Transverse colon (tissue), 4 donors: ENCODE data around the gene ATL3. TPM values are rescaled to one million over a fixed set of nuclear protein-coding genes. Genes with fewer than 3 reads are reported as not detected.
"Not testable (repeated sequence)": the region's sequence is repeated elsewhere in the genome, so short reads cannot be mapped to it uniquely, and the experiment has no call there.

ENCODE experiments used
- DNase-seq: peaks from one replicate; pipeline ENCODE4 v3.0.0-alpha.2; 2019
- H3K27ac ChIP-seq, 4 donors: fragments of 200-600 bp; sonication (generic); 2 replicates each; pipeline ENCODE4 v1.5.1; 2016 to 2018; ENCODE audit warnings: inconsistent platforms in 4 of 4
- H3K27me3 ChIP-seq: fragments of 200-600 bp; sonication (generic); 2 replicates; pipeline ENCODE4 v1.5.1; 2017; ENCODE audit warnings: inconsistent platforms
- H3K36me3 ChIP-seq, 4 donors: fragments of 200-600 bp; sonication (generic); 2 replicates each; pipeline ENCODE4 v1.5.1; 2017 to 2019; ENCODE audit warnings: inconsistent platforms in 4 of 4
- H3K4me1 ChIP-seq, 4 donors: fragments of 200-600 bp; sonication (generic); 2 replicates each; pipeline ENCODE4 v1.5.1; 2017 to 2020; ENCODE audit warnings: inconsistent platforms in 4 of 4
- H3K4me3 ChIP-seq, 4 donors: fragments of 200-600 bp; sonication (generic); 1 replicate in 1 of 4; 2 replicates in 3 of 4; pipeline versions ENCODE4 v1.5.1 to v1.6.1; 2017 to 2019; ENCODE audit warnings: inconsistent platforms in 4 of 4
- H3K9me3 ChIP-seq, 2 donors: fragments of 200-600 bp; sonication (generic); 2 replicates each; pipeline ENCODE4 v1.5.1; 2017 to 2019; ENCODE audit warnings: inconsistent platforms in 2 of 2
- CTCF ChIP-seq, 5 experiments: fragments of 200-600 bp in 3 of 5; fragments of 450-650 bp in 2 of 5; sonication (generic) in 3 of 5; IDR thresholded peaks; 1 replicate in 2 of 5; 2 replicates in 3 of 5; pipeline ENCODE4 v1.5.1; 2016 to 2017; ENCODE audit warnings: antibody characterized with exemption in 5 of 5, inconsistent platforms in 3 of 5, mild to moderate bottlenecking in 2 of 5, moderate library complexity in 1 of 5
- EP300 ChIP-seq: sonication (generic); formaldehyde crosslinking; IDR thresholded peaks from one replicate; pipeline ENCODE4 v1.6.1; 2017; ENCODE audit warnings: antibody characterized with exemption, low read depth
- POLR2A ChIP-seq: fragments of 450-650 bp; IDR thresholded peaks from one replicate; pipeline ENCODE4 v1.6.1; 2016; ENCODE audit warnings: antibody characterized with exemption, mild to moderate bottlenecking, moderate library complexity
- POLR2AphosphoS5 ChIP-seq, 3 donors: sonication (generic); formaldehyde crosslinking; IDR thresholded peaks; one replicate each; pipeline ENCODE4 v1.6.1; 2016; ENCODE audit warnings: antibody characterized with exemption in 3 of 3
- WGBS, 2 donors: methylation state at CpG; one replicate each; pipeline ENCODE4 v1.1.5; 2018; ENCODE audit warnings: low coverage in 1 of 2; 5-methylcytosine and 5-hydroxymethylcytosine counted together
- in situ Hi-C, 4 donors: fragments of 200-750 bp; cut with MboI; loops; one replicate each; pipeline versions ENCODE4 v1.15.0 to v1.15.1; 2017; ENCODE audit warnings: low sequenced_read_pairs in 3 of 4, low pct_ligation_motif_present in 1 of 4, low pct_unique_long_range_greater_than_20kb in 1 of 4
- intact Hi-C: fragments of 100-400 bp; cut with DNase I; formaldehyde crosslinking; loops from one replicate; pipeline ENCODE4 v1.15.1; 2023; ENCODE audit warnings: low total_unique reads
- total RNA-seq, 4 donors: library from RNA; depleted of rRNA; stranded (reverse); fragments of >200 nt; gene quantifications; one replicate each; pipeline ENCODE4 v1.1.0, GENCODE V29; 2016

ATL3 gene
- total RNA-seq, 4 donors from 2014 or later, result 18.7 to 60.8 (median 40.0) TPM

DNA sequence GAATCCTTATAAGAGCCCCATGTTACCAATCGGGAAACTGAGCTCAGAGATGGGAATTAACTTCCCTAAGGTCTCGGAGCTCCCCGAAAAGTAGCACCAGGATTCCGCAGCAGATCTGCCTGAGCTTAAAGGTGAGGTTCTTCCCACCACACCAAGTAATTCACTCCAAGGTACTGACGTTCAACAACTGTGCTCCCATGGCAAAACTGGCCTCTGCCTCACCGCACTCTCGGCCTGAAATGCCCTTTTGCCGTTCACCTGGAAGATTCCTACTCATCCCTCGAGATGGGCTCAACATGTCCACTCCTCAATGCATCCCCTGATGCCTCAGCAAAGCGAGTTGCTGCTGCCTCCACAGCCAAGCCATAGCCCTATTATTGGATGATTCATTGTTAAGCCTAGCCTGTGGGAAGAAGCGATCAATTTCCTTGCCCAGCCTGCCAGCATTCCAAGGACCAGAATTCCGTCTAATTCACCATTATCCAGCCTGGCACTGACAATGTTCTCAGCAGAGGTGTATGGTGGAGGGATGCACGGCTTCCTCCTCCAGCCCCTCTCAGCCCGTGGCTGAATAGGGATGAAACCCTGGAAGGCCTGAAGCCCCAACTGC lies 61.1 kb downstream of the ATL3 start:
- intact Hi-C loops (no loop called here), in situ Hi-C loops (no loop called here)
- Histone ChIP-seq H3K27me3 (no peaks in the 10 kb centered on the region), H3K4me3 (no peak overlapping the region), H3K4me1 (peaks cover 14 to 43% (median 21%) of the 10 kb centered on the region in 4 donors), H3K27ac (peak overlapping the region; percentile 16 to 57 (median 46)), H3K9me3 (no peaks in the 10 kb centered on the region), H3K36me3 (no peaks in the 10 kb centered on the region)
- no peak for DNase-seq
- TF ChIP-seq POLR2A (no peak), CTCF (IDR thresholded peaks at IDR 0.05) (no peak), POLR2AphosphoS5 (IDR thresholded peaks at IDR 0.05) (no peak), EP300 (no peak)
- WGBS, 2 donors, result 87% methylated on average over 14 of the region's 14 CpGs; no CpG with 5 or more reads in 1 of the 2 donors

GRCh38 chr11:63609536-63609935 lies 61.6 kb downstream of the ATL3 start:
- Histone ChIP-seq H3K9me3 (no peaks in the 10 kb centered on the region), H3K36me3 (no peaks in the 10 kb centered on the region), H3K4me1 (peaks cover 14 to 42% (median 20%) of the 10 kb centered on the region in 4 donors), H3K27me3 (no peaks in the 10 kb centered on the region), H3K27ac (peak overlapping the region; percentile 15 to 51 (median 29)), H3K4me3 (no peak overlapping the region)
- WGBS, 2 donors, result 49% methylated on average over 4 of the region's 4 CpGs; no CpG with 5 or more reads in 1 of the 2 donors
- intact Hi-C loops (no loop called here), in situ Hi-C loops (no loop called here)
- TF ChIP-seq POLR2AphosphoS5 (IDR thresholded peaks at IDR 0.05) (no peak), CTCF (IDR thresholded peaks at IDR 0.05) (no peak), POLR2A (no peak), EP300 (no peak)
- DNase-seq, result peak; percentile 59

GRCh38 chr11:63608353-63609345 lies 62.5 kb downstream of the ATL3 start:
- Histone ChIP-seq H3K4me1 (peaks cover 10 to 37% (median 17%) of the 10 kb centered on the region in 4 donors), H3K4me3 (no peak overlapping the region), H3K9me3 (no peaks in the 10 kb centered on the region), H3K27ac (peak overlapping the region; percentile 15 to 51 (median 29)), H3K36me3 (no peaks in the 10 kb centered on the region), H3K27me3 (no peaks in the 10 kb centered on the region)
- 50 to 75% methylated on average over 1 to 11 of the region's 11 CpGs for WGBS, 2 donors
- intact Hi-C loops, result no loop called here
- TF ChIP-seq POLR2AphosphoS5 (IDR thresholded peaks at IDR 0.05), result no peak
- TF ChIP-seq POLR2A, result no peak
- no peak for TF ChIP-seq EP300
- TF ChIP-seq CTCF (IDR thresholded peaks at IDR 0.05), result no peak
- no peak for DNase-seq
- in situ Hi-C loops, result no loop called here

DNA sequence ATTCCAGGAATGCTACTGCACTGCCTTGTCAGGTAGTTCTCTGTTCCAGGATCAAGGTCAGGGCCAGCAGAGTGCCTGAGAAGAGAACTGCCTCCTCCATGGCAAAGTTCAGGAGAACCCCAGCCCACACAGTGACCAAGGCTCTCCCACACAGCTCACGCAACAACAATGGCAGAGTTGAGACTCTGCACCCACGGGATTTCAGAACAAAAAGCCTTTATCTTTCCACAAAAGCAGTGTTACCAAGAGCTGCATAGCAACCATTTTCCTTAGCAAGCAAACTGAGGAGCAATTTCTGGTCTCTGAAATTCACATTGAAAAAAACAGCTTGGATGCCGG lies 68.0 kb downstream of the ATL3 start:
- no peaks in the 10 kb centered on the region for H3K36me3 ChIP-seq
- intact Hi-C loops (no loop called here), in situ Hi-C loops (no loop called here)
- H3K27me3 ChIP-seq, result no peaks in the 10 kb centered on the region
- TF ChIP-seq POLR2AphosphoS5 (IDR thresholded peaks at IDR 0.05) (no peak), POLR2A (no peak), EP300 (no peak), CTCF (IDR thresholded peaks at IDR 0.05) (no peak)
- H3K27ac ChIP-seq, result peak overlapping the region in 2 of 4 donors; percentile 13 to 37
- peaks cover 0 to 5% (median 2%) of the 10 kb centered on the region in 4 donors for H3K4me1 ChIP-seq
- DNase-seq, result no peak
- 64 to 80% methylated on average over 1 to 3 of the region's 3 CpGs for WGBS, 2 donors
- H3K4me3 ChIP-seq, result no peak overlapping the region
- no peaks in the 10 kb centered on the region for H3K9me3 ChIP-seq

- H3K4me3 ChIP-seq, H3K9me3 ChIP-seq, intact Hi-C loops, H3K27me3 ChIP-seq, in situ Hi-C loops, DNase-seq, H3K4me1 ChIP-seq, H3K36me3 ChIP-seq: not testable (repeated sequence)
- whole genome bisulfite sequencing, 2 donors, result 75 to 82% methylated on average over 3 to 11 of the region's 11 CpGs
- H3K27ac ChIP-seq, result peak overlapping the region in 3 of 4 donors; percentile 13 to 37 (median 15)
Measured at GRCh38 chr11:63602290-63603179, 68.6 kb downstream of the ATL3 start.
